Measurements from ENCODE around the gene RAB8B.

RAB8B gene

GRCh38 chr15:63276342-63277037, 87.1 kb downstream of the RAB8B start:
- Mint-ChIP-seq H3K27me3 (ENCODE audit: low read depth) (no peaks in the 10 kb centered on the region), H3K36me3 (ENCODE audit: low read depth) (peaks cover 8% of the 10 kb centered on the region), H3K4me3 (peak overlapping the region; percentile 93 to 98 (median 96)), H3K27ac (peak overlapping the region; percentile 53 to 96 (median 89)), H3K4me1 (peaks cover 14% of the 10 kb centered on the region), H3K9me3 (peaks cover 3% of the 10 kb centered on the region)
- no peak for TF ChIP-seq CTCF (IDR thresholded peaks at IDR 0.05; ENCODE audit: unreplicated experiment in 3 of 3)

- Mint-ChIP-seq H3K36me3 (ENCODE audit: low read depth) (peaks cover 8% of the 10 kb centered on the region), H3K4me1 (peaks cover 14% of the 10 kb centered on the region), H3K27ac (peak within 1 kb of the TSS; percentile 68 to 96 (median 89)), H3K9me3 (peaks cover 3% of the 10 kb centered on the region), H3K4me3 (peak within 1 kb of the TSS; percentile 93 to 98 (median 96)), H3K27me3 (ENCODE audit: low read depth) (no peaks in the 10 kb centered on the region)
- TF ChIP-seq CTCF (IDR thresholded peaks at IDR 0.05; ENCODE audit: unreplicated experiment in 3 of 3), result no peak
Measured at GRCh38 chr15:63277038-63277892, 87.9 kb downstream of the RAB8B start, which contains the start of gene APH1B. APH1B (plus strand) TSS chr15:63277605; CDS start chr15:63277624, 19 bp downstream.

GRCh38 chr15:63277893-63278456, 88.6 kb downstream of the RAB8B start:
- Mint-ChIP-seq H3K27me3 (ENCODE audit: low read depth) (no peaks in the 10 kb centered on the region), H3K4me1 (peaks cover 14% of the 10 kb centered on the region), H3K4me3 (peak overlapping the region; percentile 83 to 91 (median 88)), H3K9me3 (no peaks in the 10 kb centered on the region), H3K27ac (peak overlapping the region; percentile 64 to 85 (median 68)), H3K36me3 (ENCODE audit: low read depth) (peaks cover 8% of the 10 kb centered on the region)
- TF ChIP-seq CTCF (IDR thresholded peaks at IDR 0.05; ENCODE audit: unreplicated experiment in 3 of 3), result no peak

GRCh38 chr15:63283126-63283525, 93.7 kb downstream of the RAB8B start:
- Mint-ChIP-seq H3K4me3 (no peak overlapping the region), H3K36me3 (ENCODE audit: low read depth) (peaks cover 8% of the 10 kb centered on the region), H3K9me3 (no peaks in the 10 kb centered on the region), H3K27ac (no peak overlapping the region), H3K4me1 (no peaks in the 10 kb centered on the region), H3K27me3 (ENCODE audit: low read depth) (no peaks in the 10 kb centered on the region)
- no peak for TF ChIP-seq CTCF (IDR thresholded peaks at IDR 0.05; ENCODE audit: unreplicated experiment in 3 of 3)

- H3K4me1 Mint-ChIP-seq, result peaks cover 4% of the 10 kb centered on the region
- no peak overlapping the region for H3K27ac Mint-ChIP-seq
- H3K36me3 Mint-ChIP-seq (ENCODE audit: low read depth), result peaks cover 8% of the 10 kb centered on the region
- no peaks in the 10 kb centered on the region for H3K27me3 Mint-ChIP-seq (ENCODE audit: low read depth)
- no peak overlapping the region for H3K4me3 Mint-ChIP-seq
- no peak for TF ChIP-seq CTCF (IDR thresholded peaks at IDR 0.05; ENCODE audit: unreplicated experiment in 3 of 3)
- no peaks in the 10 kb centered on the region for H3K9me3 Mint-ChIP-seq
Measured at GRCh38 chr15:63284335-63284734, 94.9 kb downstream of the RAB8B start.

Data from nephron (organoid).